ENCODE data around the gene TMEM252. TPM values are rescaled to one million over a fixed set of nuclear protein-coding genes. Genes with fewer than 3 reads are reported as not detected.

TMEM252 gene
- polyA plus RNA-seq, 1 of the 3 experiments (the other 2 are of a cell fraction), result not detected

- Histone ChIP-seq H3K4me2 (no peak overlapping the region), H3K27me3 (ENCODE audit: insufficient read depth) (no peaks in the 10 kb centered on the region), H3K9me3 (no peaks in the 10 kb centered on the region), H3K27ac (ENCODE audit: low read depth in 2 of 2, low read length in 1 of 2) (no peak overlapping the region), H2AFZ (ENCODE audit: low read depth) (no peak overlapping the region), H4K20me1 (ENCODE audit: insufficient read depth) (no peaks in the 10 kb centered on the region), H3K79me2 (ENCODE audit: insufficient read depth) (no peaks in the 10 kb centered on the region), H3K36me3 (replicated peaks in 1 of 2; ENCODE audit: control insufficient read depth in 1 of 2, insufficient read depth in 2 of 2, low read length in 1 of 2) (no peaks in the 10 kb centered on the region), H3K4me3 (ENCODE audit: low read depth in 2 of 2, low read length in 1 of 2) (no peak overlapping the region), H3K4me1 (ENCODE audit: control insufficient read depth in 1 of 2, insufficient read depth in 2 of 2, low read depth in 1 of 2, low read length in 1 of 2) (no peaks in the 10 kb centered on the region), H3K9me2 (no peaks in the 10 kb centered on the region), H3F3A (replicated peaks; ENCODE audit: insufficient read depth) (no peaks in the 10 kb centered on the region), H3K9ac (no peak overlapping the region)
- no peak for TF ChIP-seq IRF3 (IDR thresholded peaks at IDR 0.05; ENCODE audit: low read depth, low read length)
- no peak for TF ChIP-seq MXI1 (IDR thresholded peaks at IDR 0.05; ENCODE audit: low read depth, low read length)
- no peak for TF ChIP-seq ZBTB33 (IDR thresholded peaks at IDR 0.05; ENCODE audit: borderline replicate concordance, low read depth)
- no peak for TF ChIP-seq GATA2 (CRISPR knock-in tag; IDR thresholded peaks at IDR 0.05)
- TF ChIP-seq RCOR1 (IDR thresholded peaks at IDR 0.05; ENCODE audit: low read length), result no peak
- TF ChIP-seq USF2 (IDR thresholded peaks at IDR 0.05; ENCODE audit: borderline replicate concordance, low read depth, low read length), result no peak
- no peak for TF ChIP-seq TAF1 (IDR thresholded peaks at IDR 0.05; ENCODE audit: borderline replicate concordance, low read depth, low read length)
- no peak for TF ChIP-seq GABPA (IDR thresholded peaks at IDR 0.05; ENCODE audit: low read depth)
- CTCF ChIA-PET, result no interaction called here
- POLR2A ChIA-PET, result no interaction called here
- DNase-seq, result no peak
These were observed 6.7 kb upstream of the TMEM252 start for GRCh38 chr9:68547417-68547816.

GRCh38 chr9:68546596-68547390 lies 6.1 kb upstream of the TMEM252 start:
- CTCF ChIA-PET, result no interaction called here
- TF ChIP-seq JUND (IDR thresholded peaks at IDR 0.05) (no peak), MXI1 (IDR thresholded peaks at IDR 0.05; ENCODE audit: low read depth, low read length) (no peak), SIN3A (IDR thresholded peaks at IDR 0.05; ENCODE audit: borderline replicate concordance, low read depth, low read length) (no peak), FOSL2 (IDR thresholded peaks at IDR 0.05; ENCODE audit: borderline replicate concordance, low read depth) (no peak), MAX (IDR thresholded peaks at IDR 0.05; ENCODE audit: low read depth) (no peak), RCOR1 (IDR thresholded peaks at IDR 0.05; ENCODE audit: low read length) (no peak), RAD21 (IDR thresholded peaks at IDR 0.05; ENCODE audit: low read length) (no peak), YY1 (IDR thresholded peaks at IDR 0.05; ENCODE audit: low read depth) (no peak)
- H3K27ac ChIP-seq (ENCODE audit: low read depth in 2 of 2, low read length in 1 of 2), result no peak overlapping the region

More at GRCh38 chr9:68546596-68547390, 6.1 kb upstream of the TMEM252 start:
- H3K27me3 ChIP-seq (ENCODE audit: insufficient read depth), result no peaks in the 10 kb centered on the region
- H4K20me1 ChIP-seq (ENCODE audit: insufficient read depth), result no peaks in the 10 kb centered on the region
- WGBS (ENCODE audit: low lambda C conversion rate), result 7% methylated on average over 6 of the region's 6 CpGs
- no peaks in the 10 kb centered on the region for H3K4me1 ChIP-seq (ENCODE audit: control insufficient read depth in 1 of 2, insufficient read depth in 2 of 2, low read depth in 1 of 2, low read length in 1 of 2)
- no peaks in the 10 kb centered on the region for H3F3A ChIP-seq (replicated peaks; ENCODE audit: insufficient read depth)
- H3K79me2 ChIP-seq (ENCODE audit: insufficient read depth), result no peaks in the 10 kb centered on the region
- POLR2A ChIA-PET, result no interaction called here
- no peak overlapping the region for H3K4me2 ChIP-seq
- H3K9me3 ChIP-seq, result no peaks in the 10 kb centered on the region
- H3K9me2 ChIP-seq, result no peaks in the 10 kb centered on the region
- H3K4me3 ChIP-seq (ENCODE audit: low read depth in 2 of 2, low read length in 1 of 2), result no peak overlapping the region
- no peak for DNase-seq
- no peak overlapping the region for H2AFZ ChIP-seq (ENCODE audit: low read depth)
- no peaks in the 10 kb centered on the region for H3K36me3 ChIP-seq (replicated peaks in 1 of 2; ENCODE audit: control insufficient read depth in 1 of 2, insufficient read depth in 2 of 2, low read length in 1 of 2)
- H3K9ac ChIP-seq, result no peak overlapping the region

All from SK-N-SH (cell line).